Right lobe of liver (tissue), 6 donors: Measurements from ENCODE around the gene LHX4. TPM values are rescaled to one million over a fixed set of nuclear protein-coding genes. Genes with fewer than 3 reads are reported as not detected.

Experiments used
- ATAC-seq, 4 donors: fragments of 200-7000 bp; cut with Tn5 transposase; one replicate each; pipeline ENCODE4 v1.9.1; 2020; ENCODE audit warnings: mild to moderate bottlenecking in 4 of 4, moderate library complexity in 4 of 4
- DNase-seq, 3 donors: peaks; one replicate each; pipeline ENCODE4 v3.0.0-alpha.2; 2020
- H3K27ac ChIP-seq, 3 donors: fragments of 200-600 bp; one replicate each; pipeline ENCODE4 v1.8.0; 2022
- H3K27me3 ChIP-seq, 2 donors: fragments of 200-600 bp; one replicate each; pipeline ENCODE4 v1.8.0; 2022
- H3K36me3 ChIP-seq, 4 donors: fragments of 200-600 bp; sonication (generic) in 1 of 4; one replicate each; pipeline versions ENCODE4 v1.5.1 to v1.8.0; 2017 to 2022; ENCODE audit warnings: control low read depth in 1 of 4
- H3K4me1 ChIP-seq, 4 donors: fragments of 200-600 bp; sonication (generic) in 1 of 4; one replicate each; pipeline versions ENCODE4 v1.5.1 to v1.8.0; 2017 to 2022; ENCODE audit warnings: control low read depth in 1 of 4
- H3K4me3 ChIP-seq, 3 donors: fragments of 200-600 bp; one replicate each; pipeline ENCODE4 v1.8.0; 2022
- H3K9me3 ChIP-seq, 4 donors: fragments of 200-600 bp; sonication (generic) in 1 of 4; one replicate each; pipeline versions ENCODE4 v1.5.1 to v1.8.0; 2017 to 2022; ENCODE audit warnings: control low read depth in 1 of 4
- CTCF ChIP-seq, 4 donors: fragments of 200-600 bp in 3 of 4; fragments of 450-650 bp in 1 of 4; IDR thresholded peaks; one replicate each; pipeline versions ENCODE4 v1.5.1 to v1.8.0; 2016 to 2022; ENCODE audit warnings: antibody characterized with exemption in 4 of 4, mild to moderate bottlenecking in 2 of 4
- POLR2A ChIP-seq: fragments of 450-650 bp; IDR thresholded peaks from one replicate; pipeline ENCODE4 v1.6.1; 2017; ENCODE audit warnings: antibody characterized with exemption, mild to moderate bottlenecking
- WGBS: methylation state at CpG from one replicate; pipeline ENCODE4 v1.1.6; 2018; ENCODE audit warnings: low coverage, low lambda C conversion rate; ENCODE audit not compliant: insufficient coverage; ENCODE audit errors: missing lambda C conversion rate; 5-methylcytosine and 5-hydroxymethylcytosine counted together
- intact Hi-C, 2 donors: fragments of 100-400 bp; cut with DNase I; formaldehyde crosslinking; loops; one replicate each; pipeline versions ENCODE4 v1.11.2 to v1.14.1; 2022
- total RNA-seq, 6 experiments: library from RNA; depleted of rRNA in 2 of 6; stranded (reverse); fragments of >200 nt in 2 of 6; fragmentation: NEBNext Ultra II Directional in 3 of 6; extraction: Animal tissue kit (Norgen Biotek cat#: 25700) in 3 of 6; gene quantifications; one replicate each; pipeline versions ENCODE4 v1.1.0 to v1.2.4, GENCODE V29; 2016 to 2023
- donor health status: DM: no; HTN: yes; CAD: no.
- donor health status: DM: no; HTN: no; CAD: no.
- donor health status: DM: no; HTN: no; CAD: no.
- donor health status: DM: no; HTN: yes; CAD: no.
- donor health status: DM: no; HTN: yes; CAD: no.

Gene LHX4
- total RNA-seq, 6 experiments from 2014 or later, result not detected

GRCh38 chr1:180215856-180216625 is 14.0 kb upstream of the LHX4 start:
- Histone ChIP-seq H3K27ac (no peak overlapping the region), H3K4me3 (no peak overlapping the region), H3K9me3 (no peaks in the 10 kb centered on the region), H3K27me3 (no peaks in the 10 kb centered on the region), H3K36me3 (no peaks in the 10 kb centered on the region), H3K4me1 (no peaks in the 10 kb centered on the region)
- TF ChIP-seq POLR2A (no peak), CTCF (IDR thresholded peaks at IDR 0.05) (no peak)
- intact Hi-C loops, result no loop called here
- peak in 1 of 3 donors; percentile 24 for DNase-seq
- 84% methylated on average over 17 of the region's 22 CpGs for WGBS
- ATAC-seq, result no peak

- peak in 1 of 3 donors; percentile 28 for DNase-seq
- Histone ChIP-seq H3K9me3 (no peaks in the 10 kb centered on the region), H3K27ac (no peak overlapping the region), H3K36me3 (no peaks in the 10 kb centered on the region), H3K27me3 (no peaks in the 10 kb centered on the region), H3K4me1 (no peaks in the 10 kb centered on the region), H3K4me3 (no peak overlapping the region)
- no CpG with 5 or more reads among the region's 7 CpGs for WGBS
- intact Hi-C loops, result no loop called here
- no peak for ATAC-seq
- TF ChIP-seq POLR2A, result no peak
- TF ChIP-seq CTCF (IDR thresholded peaks at IDR 0.05), result no peak
These were observed 13.1 kb upstream of the LHX4 start for GRCh38 chr1:180217006-180217405.

GRCh38 chr1:180218806-180219765 is 11.0 kb upstream of the LHX4 start:
- no peak for DNase-seq
- no peaks in the 10 kb centered on the region for H3K36me3 ChIP-seq
- no peaks in the 10 kb centered on the region for H3K27me3 ChIP-seq
- no peaks in the 10 kb centered on the region for H3K4me1 ChIP-seq
- TF ChIP-seq POLR2A, result no peak
- TF ChIP-seq CTCF (IDR thresholded peaks at IDR 0.05), result no peak
- no peaks in the 10 kb centered on the region for H3K9me3 ChIP-seq
- no peak overlapping the region for H3K4me3 ChIP-seq
- H3K27ac ChIP-seq, result no peak overlapping the region
- WGBS, result 69% methylated on average over 13 of the region's 20 CpGs
- intact Hi-C loops, result no loop called here
- peak in 1 of 4 donors; percentile 10 for ATAC-seq

GRCh38 chr1:180219776-180220175 is 10.3 kb upstream of the LHX4 start:
- DNase-seq (no peak), ATAC-seq (peak in 1 of 4 donors; percentile 10)
- TF ChIP-seq POLR2A (no peak), CTCF (IDR thresholded peaks at IDR 0.05) (no peak)
- Histone ChIP-seq H3K27ac (no peak overlapping the region), H3K36me3 (no peaks in the 10 kb centered on the region), H3K4me3 (no peak overlapping the region), H3K9me3 (no peaks in the 10 kb centered on the region), H3K27me3 (no peaks in the 10 kb centered on the region), H3K4me1 (no peaks in the 10 kb centered on the region)
- intact Hi-C loops, result no loop called here
- WGBS, result no CpG with 5 or more reads among the region's 11 CpGs
